GM23338 (cell line): ENCODE measurements around the gene ZNF445. TPM values are rescaled to one million over a fixed set of nuclear protein-coding genes. Genes with fewer than 3 reads are reported as not detected.

Experiments used
- ATAC-seq: fragments of 200-7000 bp; cut with Tn5 transposase; 3 replicates; pipeline ENCODE4 v1.9.1; 2020
- DNase-seq: peaks from one replicate; pipeline ENCODE4 v3.0.0-alpha.2; 2015; ENCODE audit warnings: low spot score
- H2AFZ ChIP-seq: fragments of 200-600 bp; sonication (generic); 2 replicates; pipeline ENCODE4 v1.8.0; 2016; ENCODE audit warnings: antibody characterized with exemption, mild to moderate bottlenecking, moderate library complexity
- H3F3A ChIP-seq: fragments of 200-600 bp; sonication (generic); replicated peaks from 2 replicates; pipeline ENCODE4 v1.8.0; 2017; ENCODE audit warnings: antibody characterized with exemption, mixed run types, low read depth
- H3K27ac ChIP-seq: fragments of 200-600 bp; sonication (generic); 2 replicates; pipeline ENCODE4 v1.6.1; 2016; ENCODE audit warnings: low read depth
- H3K27me3 ChIP-seq: fragments of 200-600 bp; sonication (generic); 2 replicates; pipeline ENCODE4 v1.8.0; 2016; ENCODE audit warnings: mild to moderate bottlenecking, mixed run types, moderate library complexity; ENCODE audit not compliant: insufficient read depth
- H3K36me3 ChIP-seq: fragments of 200-600 bp; sonication (generic); 2 replicates; pipeline ENCODE4 v1.8.0; 2016; ENCODE audit warnings: mild to moderate bottlenecking; ENCODE audit not compliant: insufficient read depth
- H3K4me1 ChIP-seq: fragments of 200-600 bp; sonication (generic); 2 replicates; pipeline ENCODE4 v1.8.0; 2016; ENCODE audit warnings: mild to moderate bottlenecking, moderate library complexity; ENCODE audit not compliant: insufficient read depth
- H3K4me2 ChIP-seq: fragments of 200-600 bp; sonication (generic); 2 replicates; pipeline ENCODE4 v1.7.1; 2017; ENCODE audit warnings: mixed run types
- H3K4me3 ChIP-seq: fragments of 200-600 bp; sonication (generic); 2 replicates; pipeline ENCODE4 v1.6.1; 2016; ENCODE audit warnings: mixed run types
- H3K79me2 ChIP-seq: fragments of 200-600 bp; sonication (generic); replicated peaks from 2 replicates; pipeline ENCODE4 v1.8.0; 2017; ENCODE audit warnings: mild to moderate bottlenecking; ENCODE audit not compliant: insufficient read depth
- H3K9me2 ChIP-seq: fragments of 200-600 bp; sonication (generic); 2 replicates; pipeline ENCODE4 v1.8.0; 2017; ENCODE audit not compliant: insufficient read depth
- H4K20me1 ChIP-seq: fragments of 200-600 bp; sonication (generic); replicated peaks from 2 replicates; pipeline ENCODE4 v1.8.0; 2017; ENCODE audit warnings: mild to moderate bottlenecking; ENCODE audit not compliant: insufficient read depth
- H3K27ac Mint-ChIP-seq: 2 replicates; pipeline ENCODE4 v1.8.0; 2020; ENCODE audit warnings: inconsistent platforms, mild to moderate bottlenecking, moderate library complexity, mixed read lengths
- H3K27me3 Mint-ChIP-seq: 3 replicates; pipeline ENCODE4 v1.8.0; 2022; ENCODE audit warnings: low read depth, mild to moderate bottlenecking, moderate library complexity, mixed read lengths, inconsistent platforms; ENCODE audit not compliant: insufficient read depth, poor library complexity
- H3K36me3 Mint-ChIP-seq: 3 replicates; pipeline ENCODE4 v1.8.0; 2021; ENCODE audit warnings: low read depth, mild to moderate bottlenecking, inconsistent platforms, moderate library complexity, mixed read lengths
- H3K4me1 Mint-ChIP-seq: 3 replicates; pipeline ENCODE4 v1.8.0; 2020; ENCODE audit warnings: mild to moderate bottlenecking, inconsistent platforms, mixed read lengths
- H3K4me3 Mint-ChIP-seq: 3 replicates; pipeline ENCODE4 v1.8.0; 2021; ENCODE audit warnings: moderate library complexity, mild to moderate bottlenecking, inconsistent platforms, mixed read lengths
- H3K9me3 Mint-ChIP-seq: 3 replicates; pipeline ENCODE4 v1.8.0; 2020; ENCODE audit warnings: moderate library complexity, mild to moderate bottlenecking, inconsistent platforms, mixed read lengths
- CTCF ChIP-seq, 2 experiments: fragments of 200-600 bp in 1 of 2; sonication (generic) in 1 of 2; conservative IDR thresholded peaks; 2 replicates each; pipeline versions ENCODE4 v1.5.1 to v1.6.1; 2016 to 2017; ENCODE audit warnings: antibody characterized with exemption in 2 of 2, low read depth in 2 of 2, mild to moderate bottlenecking in 2 of 2, moderate library complexity in 1 of 2
- ETS1 ChIP-seq: IDR thresholded peaks from 2 replicates; pipeline ENCODE4 v1.6.1; 2016; ENCODE audit warnings: antibody characterized with exemption
- JUNB ChIP-seq: IDR thresholded peaks from one replicate; pipeline ENCODE4 v1.6.1; 2016; ENCODE audit warnings: antibody characterized with exemption; ENCODE audit not compliant: unreplicated experiment
- POLR2AphosphoS5 ChIP-seq: IDR thresholded peaks from 2 replicates; pipeline ENCODE4 v1.6.1; 2016; ENCODE audit warnings: antibody characterized with exemption, low read depth
- STAT1 ChIP-seq: IDR thresholded peaks from one replicate; pipeline ENCODE4 v1.6.1; 2016; ENCODE audit warnings: antibody characterized with exemption; ENCODE audit not compliant: unreplicated experiment
- ZNF462 ChIP-seq: fragments of 250-450 bp; sonication (Bioruptor Pico); IDR thresholded peaks from 2 replicates; pipeline ENCODE4 v1.5.0; 2020; ENCODE audit warnings: mild to moderate bottlenecking, moderate library complexity
- polyA plus RNA-seq: library from polyadenylated mRNA; unstranded; fragments of >200 nt; fragmentation: Nextera tagmentation; extraction: Ambion mirVana; gene quantifications from 2 replicates; pipeline ENCODE4 v1.2.1, GENCODE V29; 2016
- total RNA-seq: library from RNA; depleted of rRNA; stranded (reverse); fragments of >200 nt; shearing (Covaris generic); gene quantifications from 2 replicates; pipeline ENCODE4 v1.2.3, GENCODE V29; 2014

ZNF445 gene
- total and polyA plus RNA-seq, 2 experiments from 2014 or later: 2.7 to 16.6 TPM

GRCh38 chr3:44427683-44428082 lies 49.8 kb downstream of the ZNF445 start (continued):
- TF ChIP-seq ZNF462 (CRISPR knock-in tag): no peak
- no peak for TF ChIP-seq CTCF (conservative IDR thresholded peaks at IDR 0.05; ENCODE audit: low read depth in 2 of 2)

GRCh38 chr3:44424758-44425157 lies 52.7 kb downstream of the ZNF445 start:
- H3K36me3 Mint-ChIP-seq: no peaks in the 10 kb centered on the region
- no peak for DNase-seq
- Histone ChIP-seq H2AFZ (no peak overlapping the region), H4K20me1 (no peaks in the 10 kb centered on the region), H3K9me2 (no peaks in the 10 kb centered on the region), H3K36me3 (no peaks in the 10 kb centered on the region), H3K4me3 (no peak overlapping the region), H3K4me2 (no peak overlapping the region), H3F3A (no peaks in the 10 kb centered on the region), H3K4me1 (no peaks in the 10 kb centered on the region), H3K79me2 (no peaks in the 10 kb centered on the region), H3K27me3 (no peaks in the 10 kb centered on the region), H3K27ac (no peak overlapping the region)
- H3K27me3 Mint-ChIP-seq: peaks cover 4% of the 10 kb centered on the region
- H3K27ac Mint-ChIP-seq: no peak overlapping the region
- H3K4me1 Mint-ChIP-seq: peaks cover 5% of the 10 kb centered on the region; the same call in 1 of the 3 replicates
- H3K4me3 Mint-ChIP-seq: no peak overlapping the region
- ATAC-seq: no peak
- H3K9me3 Mint-ChIP-seq: no peaks in the 10 kb centered on the region
- TF ChIP-seq POLR2AphosphoS5 (no peak), STAT1 (no peak), ZNF462 (CRISPR knock-in tag) (no peak), ETS1 (no peak), JUNB (no peak)
